ENCODE measurements around the gene CBFA2T2.
"Not testable (repeated sequence)": the region's sequence is repeated elsewhere in the genome, so short reads cannot be mapped to it uniquely, and the experiment has no call there.

CBFA2T2 gene

DNA sequence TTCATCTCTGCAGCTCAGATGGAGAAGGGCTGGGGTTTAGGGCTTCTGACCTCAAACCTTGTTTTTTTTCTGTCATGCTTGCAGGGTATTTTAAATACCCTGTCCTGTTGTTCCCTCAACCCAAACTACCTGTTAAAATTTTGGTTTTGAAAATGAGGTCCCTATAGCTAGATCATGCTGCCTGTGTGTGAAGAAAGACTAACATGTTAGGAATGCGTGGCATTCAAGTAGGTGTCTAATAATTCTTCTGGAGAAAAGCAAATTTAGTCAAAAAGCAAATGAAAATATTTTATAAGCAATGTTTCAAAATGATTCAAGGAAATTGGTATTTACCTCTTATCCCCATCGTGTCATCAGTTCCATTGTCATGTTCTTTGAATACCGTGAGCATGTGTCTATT, 95.1 kb downstream of the CBFA2T2 start:
- FAIRE-seq: no peak

DNA sequence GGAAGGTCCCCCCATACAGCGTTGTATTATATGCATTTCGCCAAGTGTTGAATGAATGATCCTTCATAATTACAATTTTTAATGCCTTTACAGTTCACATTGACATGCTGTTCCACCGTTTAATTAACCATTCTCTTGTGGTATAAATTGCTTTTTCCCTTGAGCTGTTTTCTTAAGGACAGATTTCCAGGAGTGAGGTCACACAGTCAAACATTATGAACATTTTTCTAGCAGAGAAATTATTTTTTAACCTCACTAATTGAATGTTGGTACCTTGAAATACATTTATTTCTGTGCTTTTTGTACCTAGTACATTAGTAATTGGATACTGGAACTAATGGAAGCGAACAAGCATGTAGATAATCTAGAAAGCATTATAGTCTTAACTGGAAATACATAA, 95.5 kb downstream of the CBFA2T2 start:
- no peak for FAIRE-seq

DNA sequence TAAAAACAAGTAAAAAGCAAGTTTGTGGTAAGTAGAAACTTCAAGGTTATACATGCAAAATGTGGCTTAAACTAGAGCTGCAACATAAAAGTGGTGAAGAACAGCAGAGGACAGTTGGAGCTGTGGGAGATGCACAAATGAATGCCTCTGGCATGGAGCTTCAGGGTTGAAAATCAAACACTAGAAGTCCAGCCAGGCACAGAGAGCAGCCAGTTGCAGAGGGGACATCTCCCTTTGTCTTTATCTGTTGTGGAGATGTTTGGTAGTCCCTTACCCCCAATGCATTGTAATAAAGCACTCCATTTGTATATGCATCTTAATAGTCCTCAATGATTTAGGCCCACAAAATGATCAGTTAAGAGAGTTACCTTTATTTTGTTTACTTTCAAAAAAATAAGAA, 99.2 kb downstream of the CBFA2T2 start:
- no peak for FAIRE-seq

DNA sequence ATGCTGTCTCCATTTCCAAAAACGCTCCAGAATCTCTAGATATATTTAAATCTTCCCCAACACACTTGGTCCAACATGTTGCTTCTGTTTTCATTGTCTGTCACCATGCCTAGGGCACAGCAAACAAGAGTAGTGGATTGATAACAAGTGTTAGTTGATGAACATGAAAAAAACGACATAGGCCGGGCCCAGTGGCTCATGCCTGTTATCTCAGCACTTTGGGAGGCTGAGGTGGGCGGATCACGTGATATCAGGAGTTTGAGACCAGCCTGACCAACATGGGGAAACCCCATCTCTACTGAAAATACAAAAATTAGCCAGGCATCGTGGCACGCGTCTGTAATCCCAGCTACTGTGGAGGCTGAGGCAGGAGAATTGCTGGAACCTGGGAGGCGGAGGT, 102.0 kb downstream of the CBFA2T2 start:
- not testable (repeated sequence) for FAIRE-seq

DNA sequence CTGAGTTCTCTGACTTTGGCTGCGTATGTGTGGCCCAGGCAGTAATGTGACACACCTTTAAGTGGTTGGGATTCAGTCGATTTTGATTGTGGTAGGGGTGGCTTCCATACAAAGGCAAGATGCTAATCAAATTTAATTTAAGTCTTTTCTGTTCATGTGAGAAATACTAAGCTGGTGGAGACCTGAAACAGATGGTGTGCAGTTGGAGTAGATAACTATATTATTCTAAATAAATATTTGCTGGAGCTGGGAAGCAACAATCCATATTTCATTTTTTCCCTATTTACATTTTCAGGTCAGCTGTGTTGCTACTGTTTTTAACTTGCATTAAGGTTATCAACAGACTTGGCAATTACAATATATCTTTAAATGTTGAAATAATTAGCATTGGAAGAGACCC, 104.8 kb downstream of the CBFA2T2 start:
- FAIRE-seq: no peak

DNA sequence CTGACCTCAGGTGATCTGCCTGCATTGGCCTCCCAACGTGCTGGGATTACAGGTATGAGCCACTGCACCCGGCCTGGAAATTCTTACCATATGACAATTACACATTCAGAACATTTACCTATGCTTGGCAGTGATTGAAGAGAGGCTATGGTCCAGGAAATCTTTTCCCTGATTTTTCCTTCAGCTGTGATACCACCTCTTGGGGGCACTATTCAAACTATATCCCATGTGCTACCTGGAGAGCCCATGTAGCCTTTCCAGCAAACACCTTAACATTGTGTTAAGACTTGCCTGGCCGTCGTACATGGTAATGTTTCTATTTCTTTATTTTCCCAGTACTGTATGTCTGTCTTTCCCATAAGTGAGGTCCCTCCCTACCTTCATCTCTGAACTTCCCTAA, 110.5 kb downstream of the CBFA2T2 start:
- FAIRE-seq: no peak

DNA sequence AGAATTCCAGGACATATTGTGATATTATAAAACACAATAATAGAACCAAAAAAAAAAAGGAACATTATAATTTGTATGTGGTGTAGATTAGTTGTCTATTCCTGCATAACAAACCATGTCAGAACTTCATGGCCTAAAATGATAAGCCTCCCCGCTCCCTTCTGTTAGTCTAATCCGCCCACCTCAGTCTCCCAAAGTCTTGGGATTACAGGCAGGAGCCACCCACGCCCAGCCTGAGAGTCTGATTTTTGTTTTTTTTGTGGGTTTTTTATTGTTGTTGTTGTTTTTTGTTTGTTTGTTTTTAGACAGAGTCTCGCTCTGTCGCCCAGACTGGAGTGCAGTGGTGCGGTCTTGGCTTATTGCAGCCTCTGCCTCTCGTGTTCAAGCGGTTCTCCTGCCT, 111.1 kb downstream of the CBFA2T2 start:
- FAIRE-seq: no peak

DNA sequence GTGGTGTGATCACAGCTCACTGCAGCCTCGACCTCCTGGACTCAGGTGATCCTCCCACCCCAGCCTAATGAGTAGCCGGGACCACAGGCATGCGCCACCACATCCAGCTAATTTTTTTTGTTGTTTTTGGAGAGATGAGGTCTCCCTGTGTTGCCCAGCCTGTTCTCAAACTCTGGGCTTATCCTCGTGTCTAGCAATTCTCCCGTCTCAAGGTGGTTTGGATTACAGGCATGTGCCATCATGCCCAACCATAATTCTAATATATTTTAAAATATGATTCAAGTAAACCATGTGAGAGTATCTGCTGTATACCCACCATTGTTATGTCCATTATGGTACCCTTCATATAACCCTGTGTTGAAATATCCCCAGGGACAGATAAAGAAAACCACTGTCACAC, 112.0 kb downstream of the CBFA2T2 start:
- no peak for FAIRE-seq

DNA sequence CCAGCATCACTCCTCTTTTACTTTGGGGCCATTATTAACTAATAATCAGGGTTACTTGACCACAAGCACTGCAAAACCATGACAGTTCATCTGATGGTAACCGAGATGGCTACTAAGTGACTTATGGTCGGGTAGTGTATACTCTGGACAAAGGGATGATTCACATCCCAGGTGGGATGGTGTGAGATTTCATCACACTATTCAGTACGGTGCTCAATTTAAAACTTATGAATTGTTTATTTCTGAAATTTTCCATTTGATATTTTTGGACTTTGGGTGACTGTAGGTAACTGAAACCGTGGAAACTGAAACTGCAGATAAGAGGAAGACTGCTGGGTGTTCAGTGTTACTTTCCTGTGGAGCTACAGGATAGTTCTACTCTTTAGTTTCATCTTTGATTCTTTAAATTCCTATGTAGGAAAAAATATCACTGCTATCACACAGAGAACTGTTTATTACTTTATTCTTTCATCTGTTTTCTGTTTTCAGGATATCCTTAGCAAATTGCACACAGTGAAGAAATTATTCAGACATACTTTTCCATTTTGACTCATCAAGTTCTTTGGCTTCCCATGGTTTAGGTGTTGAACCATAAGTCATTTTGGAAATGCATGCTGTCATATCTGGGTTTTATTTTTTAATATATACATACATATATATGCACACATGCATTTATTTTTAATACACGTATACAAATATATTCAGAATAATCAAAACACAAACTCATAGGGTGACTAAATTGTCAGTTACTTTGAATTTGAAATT, 113.1 kb downstream of the CBFA2T2 start:
- no peak for FAIRE-seq

DNA sequence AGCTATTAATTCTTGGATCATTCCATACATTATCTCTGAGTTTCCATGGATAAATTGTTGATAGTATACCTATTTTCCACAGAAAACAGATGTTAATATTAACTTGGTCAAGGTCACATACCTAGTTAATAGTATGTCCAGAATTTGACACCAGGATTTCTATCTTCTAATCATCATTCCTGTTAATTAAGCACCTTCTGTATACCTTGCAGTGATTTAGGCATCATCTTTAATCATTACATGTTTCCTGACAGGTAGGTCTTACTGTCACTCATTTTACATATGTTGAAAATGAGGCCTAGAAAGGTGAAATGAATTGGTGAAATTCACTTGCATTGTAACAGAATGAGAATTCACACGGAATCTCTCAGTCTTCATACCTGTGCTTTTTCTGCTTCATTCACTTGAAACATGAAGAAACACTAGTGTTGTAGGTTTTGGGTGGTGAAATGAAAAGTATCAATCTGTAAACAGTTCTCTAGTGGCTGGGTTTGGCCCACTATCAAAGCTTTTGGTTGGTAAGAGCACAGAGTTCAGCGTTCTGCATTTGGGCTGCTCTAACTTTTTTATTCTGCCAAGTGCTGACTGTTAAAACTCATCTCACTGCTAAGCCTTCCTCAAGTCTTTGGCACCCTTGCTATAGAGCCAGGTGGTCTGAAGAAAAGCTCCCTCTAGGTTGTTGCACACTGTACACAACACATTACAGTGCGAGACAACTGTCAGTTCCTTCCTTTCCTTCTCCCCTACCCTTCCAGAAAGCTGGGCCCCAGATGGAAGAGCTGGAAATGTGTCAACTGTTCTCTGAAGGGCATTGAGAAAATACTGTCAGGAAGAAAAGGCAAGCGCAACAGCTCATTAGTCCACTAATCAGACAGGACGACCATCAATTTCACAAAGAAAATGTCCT, 114.4 kb downstream of the CBFA2T2 start:
- FAIRE-seq: no peak

DNA sequence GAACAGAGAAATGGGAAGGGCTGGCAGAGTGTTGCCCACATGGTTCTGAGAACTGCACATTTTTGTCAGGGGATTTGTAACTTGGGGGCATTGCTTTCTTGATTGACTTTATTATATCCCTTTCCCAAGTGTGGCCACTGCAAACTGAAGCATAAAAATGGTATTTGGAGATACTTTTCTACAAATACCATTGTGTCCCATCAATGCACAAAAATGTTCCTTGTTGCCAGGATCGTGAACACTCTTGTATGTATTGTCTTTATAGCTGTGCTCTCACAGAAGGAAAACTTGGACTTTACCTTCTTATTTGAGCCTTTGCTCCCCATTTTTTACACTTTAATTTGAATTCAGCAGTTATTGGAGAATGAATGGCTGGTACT, 115.1 kb downstream of the CBFA2T2 start:
- FAIRE-seq: no peak

DNA sequence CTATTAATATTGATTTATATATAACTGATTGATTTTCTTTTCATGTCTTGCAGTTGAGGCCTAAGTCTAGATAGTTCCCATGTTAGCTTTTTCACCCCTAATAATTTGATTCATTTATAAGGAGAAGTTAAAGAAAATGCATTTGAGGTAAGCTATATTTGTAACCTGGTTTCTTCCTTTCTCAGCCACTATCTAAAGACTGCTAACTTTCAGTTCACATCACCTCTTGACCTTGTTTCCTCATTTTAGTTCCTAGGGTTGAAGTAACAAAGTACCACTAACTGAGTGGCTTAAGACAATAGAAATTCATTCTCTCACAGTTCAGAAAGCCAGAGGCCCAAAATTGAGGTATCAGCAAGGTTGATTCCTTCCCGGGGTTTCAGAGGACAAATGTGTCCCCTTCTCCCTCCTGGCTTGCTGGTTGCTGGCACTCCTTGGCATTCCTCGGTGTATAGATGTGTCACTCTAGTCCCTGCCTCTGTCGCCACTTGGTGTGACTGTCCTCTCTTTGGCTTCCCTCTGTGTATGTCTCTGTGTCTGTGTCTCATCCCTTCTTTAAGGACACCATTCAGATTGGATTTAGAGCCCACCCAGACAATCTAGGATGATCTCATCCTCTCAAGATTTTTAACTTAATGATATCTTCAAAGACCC, 116.3 kb downstream of the CBFA2T2 start:
- no peak for FAIRE-seq

DNA sequence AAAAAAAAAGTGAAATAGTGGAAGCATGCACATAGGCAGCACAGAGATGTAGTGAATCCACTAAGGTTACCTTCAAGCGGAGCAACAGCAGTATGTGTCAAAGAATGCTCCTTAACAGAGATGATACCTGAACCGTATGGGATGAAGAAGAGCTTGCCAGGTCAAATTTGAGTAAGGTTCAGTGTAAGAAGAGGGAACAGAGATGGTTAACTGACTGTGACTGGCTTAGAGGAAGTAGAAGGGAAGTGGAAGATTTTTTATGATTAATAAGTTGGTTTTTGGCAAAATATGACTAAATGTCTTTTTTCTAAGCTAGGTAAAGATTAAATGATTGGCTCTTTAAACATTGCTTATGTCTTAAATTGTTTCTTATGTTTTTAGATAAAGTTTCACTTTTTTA, 119.6 kb downstream of the CBFA2T2 start:
- FAIRE-seq: no peak

DNA sequence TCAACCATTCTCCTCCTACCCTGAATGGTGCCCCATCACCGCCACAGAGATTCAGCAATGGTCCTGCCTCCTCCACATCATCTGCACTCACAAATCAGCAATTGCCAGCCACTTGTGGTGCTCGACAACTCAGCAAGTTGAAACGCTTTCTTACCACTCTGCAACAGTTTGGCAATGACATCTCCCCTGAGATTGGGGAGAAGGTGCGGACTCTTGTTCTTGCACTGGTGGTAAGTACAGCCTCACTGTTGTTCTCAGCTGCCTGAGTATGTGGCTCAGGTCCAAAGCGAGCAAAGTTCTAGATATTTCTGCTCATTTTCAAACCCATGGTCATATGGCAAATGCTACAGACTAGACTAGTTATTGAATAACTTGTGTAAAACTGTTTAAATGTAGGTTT, 121.2 kb downstream of the CBFA2T2 start:
- FAIRE-seq: no peak

DNA sequence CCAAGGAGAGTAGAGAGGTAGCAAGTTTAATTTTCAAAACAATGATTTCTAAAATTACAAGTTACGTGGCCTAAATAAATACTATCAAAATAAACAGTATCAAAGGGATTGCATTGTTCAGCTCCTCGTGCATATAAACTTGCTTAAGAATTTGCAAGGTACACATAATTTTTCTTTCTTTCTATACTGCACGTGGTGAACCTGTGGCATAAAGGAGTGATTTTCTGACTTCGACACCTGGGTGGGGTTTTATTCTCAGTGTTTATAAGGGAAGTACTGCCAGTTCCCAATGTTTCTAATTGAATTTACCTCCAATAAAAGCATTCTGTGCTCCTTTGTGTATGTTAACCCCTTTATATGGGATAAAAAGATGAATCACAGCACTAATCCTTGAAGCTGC, 122.1 kb downstream of the CBFA2T2 start:
- FAIRE-seq: no peak

DNA sequence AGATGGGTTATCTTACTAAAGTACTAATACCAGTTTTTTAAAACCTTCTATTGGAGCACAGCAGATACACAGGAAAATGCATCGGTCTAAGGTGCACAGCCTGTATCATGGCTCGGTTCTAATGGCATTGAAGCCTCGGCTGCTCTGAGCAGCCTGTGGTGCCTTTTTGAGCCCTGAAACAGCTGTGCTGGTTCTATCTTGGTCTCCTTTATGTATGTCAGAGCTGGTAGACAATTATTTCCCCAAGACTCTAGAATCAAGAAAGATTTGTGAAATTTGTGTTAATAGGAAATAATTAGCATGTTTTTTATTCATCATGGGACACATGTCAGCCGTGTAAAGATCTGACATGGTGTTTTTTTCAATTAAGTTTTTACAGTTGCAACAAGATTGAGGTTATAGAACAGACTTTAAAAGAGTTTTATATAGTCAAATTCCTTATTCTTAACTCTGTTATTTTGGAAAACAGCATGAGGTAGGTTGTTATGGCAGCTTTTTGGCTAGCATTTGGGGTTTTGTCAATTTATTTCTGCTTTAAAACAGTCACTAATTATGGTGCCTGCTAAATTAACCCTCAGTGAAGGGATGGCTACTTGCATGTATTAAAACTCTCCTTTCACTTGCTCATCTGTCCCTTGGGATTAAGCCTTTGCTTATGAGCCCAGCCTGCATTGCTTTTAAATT, 132.0 kb downstream of the CBFA2T2 start:
- no peak for FAIRE-seq

DNA sequence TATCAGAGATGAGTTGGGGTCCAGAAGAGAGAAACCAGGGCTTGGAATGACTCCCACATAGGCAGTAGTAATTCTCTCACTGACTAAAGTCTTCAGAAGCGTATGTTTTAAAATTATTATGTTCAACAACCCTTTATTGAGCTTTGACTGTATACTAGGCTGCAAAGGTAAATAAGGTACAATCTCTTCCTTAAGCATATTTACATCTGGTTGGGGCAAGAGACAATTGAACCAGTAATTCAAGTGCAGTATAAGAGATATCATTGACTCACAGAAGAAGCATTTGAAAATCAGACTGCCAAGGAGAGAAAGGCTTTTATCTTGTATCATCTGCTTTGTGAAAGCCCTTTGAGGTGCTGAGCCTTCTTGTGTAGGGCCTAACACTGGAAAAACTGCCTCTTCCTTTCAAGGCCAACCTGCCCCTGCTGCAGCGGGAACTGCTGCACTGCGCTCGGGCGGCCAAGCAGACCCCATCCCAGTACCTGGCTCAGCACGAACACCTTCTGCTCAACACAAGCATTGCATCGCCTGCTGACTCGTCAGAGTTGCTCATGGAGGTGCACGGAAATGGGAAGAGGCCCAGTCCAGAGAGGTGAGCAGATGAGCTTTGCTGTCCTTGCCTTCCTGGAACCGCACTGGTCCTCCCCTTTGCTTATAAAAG, 132.9 kb downstream of the CBFA2T2 start:
- FAIRE-seq: no peak

DNA sequence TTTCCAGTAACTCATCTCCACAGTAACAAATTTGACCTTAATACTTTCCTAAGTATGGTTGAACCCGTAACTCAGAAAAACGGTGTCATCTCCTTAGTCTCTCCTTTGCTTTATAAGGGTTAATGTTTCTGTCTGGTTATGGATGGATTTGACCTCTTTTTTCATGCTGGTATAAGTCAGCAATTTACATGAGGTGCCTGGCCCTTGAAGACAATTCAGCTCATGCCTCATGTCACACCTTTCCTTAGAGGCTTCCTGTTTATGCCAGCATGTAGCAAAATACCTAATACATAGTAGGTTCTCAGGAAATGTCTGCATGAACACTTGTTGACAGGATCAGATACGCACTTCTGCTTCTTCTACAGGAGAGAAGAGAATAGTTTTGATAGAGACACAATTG, 134.5 kb downstream of the CBFA2T2 start:
- FAIRE-seq: no peak

DNA sequence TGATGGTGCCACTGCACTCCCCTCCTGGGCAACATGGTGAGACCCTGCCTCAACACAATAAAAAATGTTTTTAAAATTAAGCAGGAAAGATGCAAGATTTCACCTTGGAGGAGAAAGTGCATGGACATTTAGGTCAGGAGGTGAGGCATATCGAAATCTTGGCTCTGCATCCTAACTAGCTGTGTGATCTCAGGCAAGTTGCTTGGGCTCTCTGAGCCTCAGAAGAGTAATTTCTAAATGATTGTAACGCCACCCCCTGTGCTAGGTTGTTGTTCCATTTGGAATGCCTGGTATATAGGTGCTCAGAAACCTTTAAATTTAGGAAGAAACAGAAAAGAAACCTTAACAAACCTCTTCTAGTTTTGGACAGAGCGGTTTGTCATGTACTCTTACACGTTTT, 136.3 kb downstream of the CBFA2T2 start:
- no peak for FAIRE-seq

DNA sequence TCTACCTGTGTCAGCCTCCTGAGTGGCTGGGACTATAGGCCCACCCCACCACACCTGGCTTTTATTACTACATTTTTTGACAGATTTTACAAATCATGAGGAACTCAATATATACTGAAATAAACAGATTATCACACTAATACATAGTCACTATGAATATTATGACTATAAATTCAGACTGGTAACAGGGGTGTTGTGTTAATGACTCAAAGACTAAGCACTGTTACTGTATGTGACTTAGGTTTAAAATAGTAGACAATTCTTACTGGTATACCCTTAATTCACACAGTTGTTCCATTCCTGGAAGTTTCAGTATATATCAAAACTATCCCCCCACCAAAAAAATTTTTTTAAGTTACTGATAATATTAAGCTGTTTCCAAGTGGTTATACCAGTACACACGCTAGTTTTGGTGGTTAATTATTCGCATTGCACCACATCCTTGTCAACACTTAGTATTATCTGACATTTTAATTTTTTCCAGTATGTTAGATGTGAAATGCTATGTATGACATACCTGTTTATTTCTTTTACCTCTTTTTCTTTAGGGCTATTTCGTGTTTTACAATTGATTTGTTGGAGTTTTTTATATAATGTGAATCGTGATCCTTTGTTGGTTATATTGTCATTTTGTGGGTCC, 137.8 kb downstream of the CBFA2T2 start:
- FAIRE-seq: no peak

DNA sequence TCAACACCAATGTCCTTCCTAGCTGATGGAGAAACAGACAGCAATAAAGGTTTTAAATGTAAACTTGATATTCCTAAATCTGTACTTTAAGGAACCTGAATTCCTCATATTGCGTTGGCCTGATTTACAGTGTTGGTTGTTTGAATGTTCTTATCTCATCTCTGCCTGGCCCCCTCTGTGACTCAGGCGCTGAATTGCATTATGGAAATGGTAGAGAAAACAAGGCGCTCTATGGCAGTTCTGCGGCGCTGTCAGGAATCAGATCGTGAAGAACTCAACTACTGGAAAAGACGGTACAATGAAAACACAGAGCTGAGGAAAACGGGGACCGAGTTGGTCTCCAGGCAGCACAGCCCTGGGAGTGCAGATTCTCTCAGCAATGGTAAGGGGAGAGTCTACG, 139.6 kb downstream of the CBFA2T2 start:
- FAIRE-seq: no peak

DNA sequence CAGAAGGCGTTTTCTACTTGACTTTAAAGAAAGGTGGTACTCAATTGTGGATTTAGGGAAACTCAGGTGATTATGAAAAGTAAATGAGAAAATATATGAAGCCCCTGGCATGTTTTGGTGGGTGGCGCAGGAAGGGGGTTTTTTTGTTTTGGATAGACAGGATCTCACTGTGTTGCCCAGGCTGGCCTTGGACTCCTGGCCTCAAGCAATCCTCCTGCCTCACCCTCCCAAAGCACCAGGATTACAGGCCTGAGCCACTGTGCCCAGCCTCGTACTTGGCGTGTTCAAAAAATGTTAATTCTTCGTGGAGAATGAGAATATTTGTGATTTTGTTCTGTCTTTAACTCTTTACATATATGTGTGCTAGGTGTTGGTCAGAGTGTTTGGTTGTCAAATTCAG, 140.1 kb downstream of the CBFA2T2 start:
- no peak for FAIRE-seq
